Endodermal cell (in vitro differentiated cells): Measurements from ENCODE around the gene VPS37C. TPM values are rescaled to one million over a fixed set of nuclear protein-coding genes. Genes with fewer than 3 reads are reported as not detected.
"Not testable (repeated sequence)": the region's sequence is repeated elsewhere in the genome, so short reads cannot be mapped to it uniquely, and the experiment has no call there.

Experiments
- DNase-seq: peaks from one replicate; pipeline ENCODE4 v3.0.0-alpha.2; 2017
- H3K27ac ChIP-seq: 2 replicates; pipeline ENCODE4 v1.5.1; 2013; ENCODE audit warnings: mild to moderate bottlenecking, low read depth, low read length, moderate library complexity
- H3K27me3 ChIP-seq: 2 replicates; pipeline ENCODE4 v1.6.1; 2013; ENCODE audit warnings: mild to moderate bottlenecking, low read length, moderate library complexity; ENCODE audit not compliant: insufficient read depth, control insufficient read depth, poor library complexity, severe bottlenecking
- H3K36me3 ChIP-seq: 2 replicates; pipeline ENCODE4 v1.7.0; 2013; ENCODE audit warnings: mild to moderate bottlenecking, low read length, moderate library complexity; ENCODE audit not compliant: control insufficient read depth, insufficient read depth
- H3K4me1 ChIP-seq: one replicate; pipeline ENCODE4 v1.7.0; 2013; ENCODE audit warnings: low read length; ENCODE audit not compliant: control insufficient read depth, insufficient read depth
- H3K4me3 ChIP-seq: 2 replicates; pipeline ENCODE4 v1.5.1; 2013; ENCODE audit warnings: mild to moderate bottlenecking, low read length, moderate library complexity
- H3K9ac ChIP-seq: 2 replicates; pipeline ENCODE4 v1.6.1; 2013; ENCODE audit warnings: mild to moderate bottlenecking, low read length, moderate library complexity; ENCODE audit not compliant: poor library complexity, severe bottlenecking; ENCODE audit errors: extremely low read depth
- H3K9me3 ChIP-seq: 2 replicates; pipeline ENCODE4 v1.6.1; 2013; ENCODE audit warnings: mild to moderate bottlenecking, low read length, moderate library complexity; ENCODE audit not compliant: control insufficient read depth
- H3K27ac Mint-ChIP-seq: 2 replicates; pipeline ENCODE4 v1.8.0; 2020; ENCODE audit warnings: mixed read lengths
- H3K27me3 Mint-ChIP-seq: 2 replicates; pipeline ENCODE4 v1.8.0; 2021; ENCODE audit warnings: mild to moderate bottlenecking, mixed read lengths; ENCODE audit not compliant: insufficient read depth
- H3K36me3 Mint-ChIP-seq: 2 replicates; pipeline ENCODE4 v1.8.0; 2020; ENCODE audit warnings: low read depth, mixed read lengths
- H3K4me1 Mint-ChIP-seq: 2 replicates; pipeline ENCODE4 v1.8.0; 2020; ENCODE audit warnings: mixed read lengths
- H3K4me3 Mint-ChIP-seq: 2 replicates; pipeline ENCODE4 v1.8.0; 2020; ENCODE audit warnings: mild to moderate bottlenecking, moderate library complexity, mixed read lengths
- H3K9me3 Mint-ChIP-seq: 2 replicates; pipeline ENCODE4 v1.8.0; 2020; ENCODE audit warnings: mild to moderate bottlenecking, mixed read lengths
- WGBS, 2 experiments: methylation state at CpG; one replicate each; pipeline versions ENCODE4 v1.1.5 to v1.1.7; 2013; ENCODE audit warnings: missing lambda C conversion rate in 2 of 2, mixed read lengths in 1 of 2; ENCODE audit not compliant: insufficient coverage in 1 of 2, insufficient read length in 1 of 2; 5-methylcytosine and 5-hydroxymethylcytosine counted together
- total RNA-seq, 2 donors: library from RNA; stranded (reverse); fragmentation: NEBNext Ultra II Directional in 1 of 2; extraction: Animal tissue kit (Norgen Biotek cat#: 25700) in 1 of 2; gene quantifications; 2 replicates in 1 of 2; 3 replicates in 1 of 2; pipeline ENCODE4 v1.2.1, GENCODE V29; 2021
- TF ChIP-seq, protein P1 (sequence below): fragments of 200-600 bp; sonication (generic); conservative IDR thresholded peaks from 2 replicates; pipeline ENCODE4 v1.5.0; 2021; ENCODE audit warnings: antibody characterized with exemption, mild to moderate bottlenecking

Gene VPS37C
- total RNA-seq, 2 donors from 2014 or later = 23.9 to 26.7 TPM

- 90 to 100% methylated on average over 3 to 4 of the region's 4 CpGs for WGBS, 2 experiments
- Mint-ChIP-seq H3K27me3 (peaks cover 7% of the 10 kb centered on the region), H3K36me3 (no peaks in the 10 kb centered on the region), H3K27ac (no peak overlapping the region), H3K4me1 (no peaks in the 10 kb centered on the region), H3K4me3 (no peak overlapping the region), H3K9me3 (no peaks in the 10 kb centered on the region)
- no peak overlapping the region for H3K4me3 ChIP-seq
- H3K9ac ChIP-seq = no peak overlapping the region
- H3K4me1 ChIP-seq = no peaks in the 10 kb centered on the region
- TF ChIP-seq, protein P1, sequence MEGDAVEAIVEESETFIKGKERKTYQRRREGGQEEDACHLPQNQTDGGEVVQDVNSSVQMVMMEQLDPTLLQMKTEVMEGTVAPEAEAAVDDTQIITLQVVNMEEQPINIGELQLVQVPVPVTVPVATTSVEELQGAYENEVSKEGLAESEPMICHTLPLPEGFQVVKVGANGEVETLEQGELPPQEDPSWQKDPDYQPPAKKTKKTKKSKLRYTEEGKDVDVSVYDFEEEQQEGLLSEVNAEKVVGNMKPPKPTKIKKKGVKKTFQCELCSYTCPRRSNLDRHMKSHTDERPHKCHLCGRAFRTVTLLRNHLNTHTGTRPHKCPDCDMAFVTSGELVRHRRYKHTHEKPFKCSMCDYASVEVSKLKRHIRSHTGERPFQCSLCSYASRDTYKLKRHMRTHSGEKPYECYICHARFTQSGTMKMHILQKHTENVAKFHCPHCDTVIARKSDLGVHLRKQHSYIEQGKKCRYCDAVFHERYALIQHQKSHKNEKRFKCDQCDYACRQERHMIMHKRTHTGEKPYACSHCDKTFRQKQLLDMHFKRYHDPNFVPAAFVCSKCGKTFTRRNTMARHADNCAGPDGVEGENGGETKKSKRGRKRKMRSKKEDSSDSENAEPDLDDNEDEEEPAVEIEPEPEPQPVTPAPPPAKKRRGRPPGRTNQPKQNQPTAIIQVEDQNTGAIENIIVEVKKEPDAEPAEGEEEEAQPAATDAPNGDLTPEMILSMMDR = no peak
- no peak for DNase-seq
- no peaks in the 10 kb centered on the region for H3K27me3 ChIP-seq
- H3K36me3 ChIP-seq = no peaks in the 10 kb centered on the region
- no peaks in the 10 kb centered on the region for H3K9me3 ChIP-seq
- no peak overlapping the region for H3K27ac ChIP-seq
Measured at GRCh38 chr11:61181489-61181888, 20.3 kb upstream of the VPS37C start.

DNA sequence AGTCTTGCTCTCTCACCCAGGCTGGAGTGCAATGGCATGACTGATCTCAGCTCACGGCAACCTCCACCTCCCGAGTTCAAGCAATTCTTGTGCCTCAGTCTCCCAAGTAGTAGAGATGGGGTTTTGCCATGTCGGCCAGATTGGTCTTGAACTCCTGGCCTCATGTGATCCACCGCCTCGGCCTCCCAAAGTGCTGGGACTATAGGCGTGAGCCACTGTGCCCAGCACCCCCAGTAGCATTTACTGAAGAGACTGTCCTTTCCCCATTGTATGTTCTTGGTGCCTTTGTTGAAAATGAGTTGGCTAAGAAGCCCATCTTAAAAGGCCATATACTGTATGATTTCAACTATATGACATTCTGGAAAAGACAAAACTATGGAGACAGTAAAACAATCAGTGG lies 19.0 kb upstream of the VPS37C start:
- H3K9ac ChIP-seq, H3K36me3 Mint-ChIP-seq, H3K9me3 Mint-ChIP-seq, H3K36me3 ChIP-seq, H3K4me1 Mint-ChIP-seq, H3K4me3 ChIP-seq, H3K27ac ChIP-seq, H3K27ac Mint-ChIP-seq, H3K4me1 ChIP-seq, H3K9me3 ChIP-seq, H3K27me3 ChIP-seq, DNase-seq, H3K4me3 Mint-ChIP-seq: not testable (repeated sequence)
- WGBS, 2 experiments = 89 to 93% methylated on average over 6 of the region's 6 CpGs
- H3K27me3 Mint-ChIP-seq = peaks cover 19% of the 10 kb centered on the region

- no peaks in the 10 kb centered on the region for H3K36me3 Mint-ChIP-seq
- Histone ChIP-seq H3K27ac (no peak overlapping the region), H3K4me1 (no peaks in the 10 kb centered on the region), H3K9me3 (peaks cover 9% of the 10 kb centered on the region), H3K9ac (no peak overlapping the region), H3K36me3 (no peaks in the 10 kb centered on the region), H3K27me3 (peaks cover 20% of the 10 kb centered on the region), H3K4me3 (no peak overlapping the region)
- H3K4me1 Mint-ChIP-seq = peaks cover 5% of the 10 kb centered on the region
- no peak overlapping the region for H3K4me3 Mint-ChIP-seq
- DNase-seq = no peak
- H3K9me3 Mint-ChIP-seq = peaks cover 8% of the 10 kb centered on the region
- peaks cover 54% of the 10 kb centered on the region for H3K27me3 Mint-ChIP-seq
- TF ChIP-seq, protein P1 = no peak
- WGBS, 2 experiments = 95% methylated on average over 6 of the region's 6 CpGs; no CpG with 5 or more reads in 1 of the 2 experiments
- H3K27ac Mint-ChIP-seq = no peak overlapping the region
Measured at GRCh38 chr11:61176446-61176845, 15.2 kb upstream of the VPS37C start.

DNA sequence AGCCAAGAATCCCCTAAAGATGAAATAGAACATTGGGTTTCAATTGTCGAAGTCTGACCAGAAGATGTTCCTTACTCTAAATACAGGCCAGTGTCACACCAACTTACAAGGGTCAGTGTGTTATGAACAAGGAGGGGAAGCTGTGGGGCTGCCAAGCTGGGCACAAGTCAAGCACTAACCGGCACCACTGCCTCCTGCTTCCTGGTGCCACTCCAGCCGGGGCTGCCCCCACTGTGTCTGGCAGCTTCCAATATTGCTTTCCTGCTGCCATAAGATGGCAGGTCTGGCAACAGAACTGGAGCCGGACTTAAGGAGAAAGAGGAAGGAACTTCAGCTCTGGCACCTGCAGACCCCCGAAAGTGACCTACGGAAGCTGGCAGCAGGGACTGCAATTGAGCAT lies 13.7 kb upstream of the VPS37C start:
- no peaks in the 10 kb centered on the region for H3K4me1 ChIP-seq

More for the DNA sequence above, 13.7 kb upstream of the VPS37C start:
- H3K4me3 Mint-ChIP-seq = no peak overlapping the region
- peaks cover 8% of the 10 kb centered on the region for H3K9me3 Mint-ChIP-seq
- Histone ChIP-seq H3K9ac (no peak overlapping the region), H3K27me3 (peaks cover 20% of the 10 kb centered on the region), H3K27ac (no peak overlapping the region), H3K36me3 (no peaks in the 10 kb centered on the region), H3K9me3 (peaks cover 9% of the 10 kb centered on the region), H3K4me3 (no peak overlapping the region)
- no peaks in the 10 kb centered on the region for H3K36me3 Mint-ChIP-seq
- no peak for DNase-seq
- no peak overlapping the region for H3K27ac Mint-ChIP-seq
- H3K4me1 Mint-ChIP-seq = peaks cover 8% of the 10 kb centered on the region
- TF ChIP-seq, protein P1 = no peak
- peaks cover 58% of the 10 kb centered on the region for H3K27me3 Mint-ChIP-seq
- WGBS, 2 experiments = 84 to 94% methylated on average over 2 to 6 of the region's 6 CpGs
